ENCODE measurements around the gene PTPN14.
"Not testable (repeated sequence)": the region's sequence is repeated elsewhere in the genome, so short reads cannot be mapped to it uniquely, and the experiment has no call there.

PTPN14 gene

GRCh38 chr1:214551436-214552173 is at the start of gene PTPN14:
TSS of gene PTPN14 (minus strand) at chr1:214551602. CDS start at chr1:214464803, 86,799 bp downstream.
- peak; percentile 72 for DNase-seq (ENCODE audit: low read depth, low spot score)
- peak within 1 kb of the TSS; percentile 97 for H3K27ac ChIP-seq

GRCh38 chr1:214593158-214593557 is 41.8 kb upstream of the PTPN14 start:
- no peak overlapping the region for H3K27ac ChIP-seq
- DNase-seq (ENCODE audit: low read depth, low spot score), result no peak

GRCh38 chr1:214591918-214592317 is 40.5 kb upstream of the PTPN14 start:
- not testable (repeated sequence) for DNase-seq (ENCODE audit: low read depth, low spot score); H3K27ac ChIP-seq

- DNase-seq (ENCODE audit: low read depth, low spot score), result no peak
- no peak overlapping the region for H3K27ac ChIP-seq
Observed at GRCh38 chr1:214590696-214591095, 39.3 kb upstream of the PTPN14 start.

- no peak for DNase-seq (ENCODE audit: low read depth, low spot score)
- H3K27ac ChIP-seq, result no peak overlapping the region
Observed at GRCh38 chr1:214588963-214589597, 37.7 kb upstream of the PTPN14 start.

GRCh38 chr1:214587165-214587564 is 35.8 kb upstream of the PTPN14 start:
- no peak overlapping the region for H3K27ac ChIP-seq
- no peak for DNase-seq (ENCODE audit: low read depth, low spot score)

- H3K27ac ChIP-seq, result no peak overlapping the region
- no peak for DNase-seq (ENCODE audit: low read depth, low spot score)
Observed at GRCh38 chr1:214586621-214587020, 35.2 kb upstream of the PTPN14 start.

- no peak for DNase-seq (ENCODE audit: low read depth, low spot score)
- H3K27ac ChIP-seq, result peak overlapping the region; percentile 28
Observed at GRCh38 chr1:214584805-214585766, 33.7 kb upstream of the PTPN14 start.

- DNase-seq (ENCODE audit: low read depth, low spot score), result no peak
- H3K27ac ChIP-seq, result peak overlapping the region; percentile 28
Observed at GRCh38 chr1:214583824-214584554, 32.6 kb upstream of the PTPN14 start.

- peak overlapping the region; percentile 55 for H3K27ac ChIP-seq
- DNase-seq (ENCODE audit: low read depth, low spot score), result no peak
Observed at GRCh38 chr1:214583113-214583512, 31.7 kb upstream of the PTPN14 start.

- DNase-seq (ENCODE audit: low read depth, low spot score), result no peak
- H3K27ac ChIP-seq, result peak overlapping the region; percentile 55
Observed at GRCh38 chr1:214582289-214582891, 31.0 kb upstream of the PTPN14 start.

- H3K27ac ChIP-seq, result peak overlapping the region; percentile 55
- DNase-seq (ENCODE audit: low read depth, low spot score), result no peak
Observed at GRCh38 chr1:214581785-214582184, 30.4 kb upstream of the PTPN14 start.

GRCh38 chr1:214579183-214579582 is 27.8 kb upstream of the PTPN14 start:
- DNase-seq (ENCODE audit: low read depth, low spot score), result no peak
- H3K27ac ChIP-seq, result no peak overlapping the region

GRCh38 chr1:214576120-214576519 is 24.7 kb upstream of the PTPN14 start:
- peak overlapping the region; percentile 95 for H3K27ac ChIP-seq
- DNase-seq (ENCODE audit: low read depth, low spot score), result not testable (repeated sequence)

GRCh38 chr1:214574598-214575411 is 23.4 kb upstream of the PTPN14 start:
- no peak for DNase-seq (ENCODE audit: low read depth, low spot score)
- H3K27ac ChIP-seq, result peak overlapping the region; percentile 95

- H3K27ac ChIP-seq, result peak overlapping the region; percentile 95
Observed at GRCh38 chr1:214573386-214574318, 22.2 kb upstream of the PTPN14 start.

GRCh38 chr1:214571281-214571680 is 19.9 kb upstream of the PTPN14 start:
- DNase-seq (ENCODE audit: low read depth, low spot score), result no peak
- H3K27ac ChIP-seq, result peak overlapping the region; percentile 69

More at GRCh38 chr1:214573386-214574318, 22.2 kb upstream of the PTPN14 start:
- peak; percentile 89 for DNase-seq (ENCODE audit: low read depth, low spot score)

GRCh38 chr1:214570442-214570841 is 19.0 kb upstream of the PTPN14 start:
- peak overlapping the region; percentile 69 for H3K27ac ChIP-seq
- no peak for DNase-seq (ENCODE audit: low read depth, low spot score)
